ENCODE results near the gene SLC35A1.

GRCh38 chr6:87541744-87542143 lies 69.0 kb downstream of the SLC35A1 start:
- TF ChIP-seq EP300 (conservative IDR thresholded peaks at IDR 0.05; ENCODE audit: poor library complexity, severe bottlenecking) = no peak
- TF ChIP-seq, protein P1, sequence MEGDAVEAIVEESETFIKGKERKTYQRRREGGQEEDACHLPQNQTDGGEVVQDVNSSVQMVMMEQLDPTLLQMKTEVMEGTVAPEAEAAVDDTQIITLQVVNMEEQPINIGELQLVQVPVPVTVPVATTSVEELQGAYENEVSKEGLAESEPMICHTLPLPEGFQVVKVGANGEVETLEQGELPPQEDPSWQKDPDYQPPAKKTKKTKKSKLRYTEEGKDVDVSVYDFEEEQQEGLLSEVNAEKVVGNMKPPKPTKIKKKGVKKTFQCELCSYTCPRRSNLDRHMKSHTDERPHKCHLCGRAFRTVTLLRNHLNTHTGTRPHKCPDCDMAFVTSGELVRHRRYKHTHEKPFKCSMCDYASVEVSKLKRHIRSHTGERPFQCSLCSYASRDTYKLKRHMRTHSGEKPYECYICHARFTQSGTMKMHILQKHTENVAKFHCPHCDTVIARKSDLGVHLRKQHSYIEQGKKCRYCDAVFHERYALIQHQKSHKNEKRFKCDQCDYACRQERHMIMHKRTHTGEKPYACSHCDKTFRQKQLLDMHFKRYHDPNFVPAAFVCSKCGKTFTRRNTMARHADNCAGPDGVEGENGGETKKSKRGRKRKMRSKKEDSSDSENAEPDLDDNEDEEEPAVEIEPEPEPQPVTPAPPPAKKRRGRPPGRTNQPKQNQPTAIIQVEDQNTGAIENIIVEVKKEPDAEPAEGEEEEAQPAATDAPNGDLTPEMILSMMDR (IDR thresholded peaks at IDR 0.05; ENCODE audit: poor library complexity, severe bottlenecking) = no peak
- no peak for TF ChIP-seq POLR2AphosphoS5 (IDR thresholded peaks at IDR 0.05)
- no peak for TF ChIP-seq TAF1 (IDR thresholded peaks at IDR 0.05; ENCODE audit: low read depth)
- no peak for TF ChIP-seq MXI1 (conservative IDR thresholded peaks at IDR 0.05; ENCODE audit: poor library complexity, severe bottlenecking)
